ENCODE data around the gene GPX8.

DNA sequence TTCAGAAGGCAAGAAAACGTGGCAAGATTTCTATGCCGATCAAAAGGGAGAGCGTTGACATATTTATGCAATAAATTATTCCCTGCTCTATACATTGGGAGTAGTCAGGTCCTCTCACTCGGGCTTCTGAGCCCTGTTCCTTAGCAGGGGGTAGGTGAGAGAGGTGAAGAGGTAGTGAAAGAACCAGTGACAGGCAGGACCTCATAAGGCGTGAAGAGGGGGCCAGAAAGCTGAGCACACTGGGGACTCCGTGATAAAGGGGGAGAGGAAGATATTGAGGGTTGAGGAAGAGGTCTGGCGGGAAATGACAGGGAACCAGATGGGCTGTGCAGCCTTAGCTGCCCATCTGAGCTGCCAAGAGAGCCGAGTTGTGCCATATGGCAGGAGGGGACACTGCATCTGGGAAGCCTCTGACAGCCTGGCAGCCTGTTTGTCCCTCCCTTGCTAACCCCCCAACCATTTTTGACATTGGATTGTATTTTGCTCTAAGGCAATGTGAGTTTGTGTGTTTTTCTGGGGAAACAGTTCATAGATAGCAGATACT is 13.8 kb downstream of the GPX8 start:
- no peak for TF ChIP-seq CTCF (conservative IDR thresholded peaks at IDR 0.05; ENCODE audit: low read depth, low read length)
- no peak for TF ChIP-seq EZH2 (IDR thresholded peaks at IDR 0.05; ENCODE audit: low read length, unreplicated experiment)
